HepG2 (cell line): ENCODE measurements around the gene CYP19A1. TPM values are rescaled to one million over a fixed set of nuclear protein-coding genes. Genes with fewer than 3 reads are reported as not detected.

ENCODE experiments used
- ATAC-seq: fragments of 200-7000 bp; cut with Tn5 transposase; 3 replicates; pipeline ENCODE4 v1.9.1; 2020; ENCODE audit warnings: mild to moderate bottlenecking, moderate library complexity
- BruUV-seq: library from RNA; stranded (reverse); fragments of 400-500 nt; replicated peaks from 2 replicates; lab custom pipeline; 2021; lab: Mats Ljungman, UMichigan
- CTCF ChIA-PET: fragments of 300-600 bp; formaldehyde crosslinking; extraction: SDS; loops from one replicate; lab custom pipeline; 2021; ENCODE audit warnings: low total read pairs, inconsistent platforms, low intra/inter-chr PET ratio; lab: Yijun Ruan, JAX
- POLR2A ChIA-PET: fragments of 350-600 bp; sonication (Branson Sonifier 250); formaldehyde crosslinking; loops from one replicate; lab custom pipeline; 2020; ENCODE audit warnings: antibody characterized with exemption, inconsistent platforms; lab: Yijun Ruan, JAX
- DNase-seq: peaks from one replicate; pipeline ENCODE4 v3.0.0-alpha.2; 2015; ENCODE audit warnings: low spot score
- FAIRE-seq: peaks from 3 replicates; lab custom pipeline; 2011; peaks lifted over from hg19 to GRCh38; lab: Jason Lieb, UNC
- H2AFZ ChIP-seq: one replicate; pipeline ENCODE4 v1.6.1; 2011; ENCODE audit warnings: low read length, inconsistent platforms
- H3K27ac ChIP-seq: fragments of 300-600 bp; 3 replicates; pipeline ENCODE4 v1.8.0; 2011; ENCODE audit warnings: mixed run types, mild to moderate bottlenecking, mixed read lengths, low read length, inconsistent platforms; ENCODE audit not compliant: insufficient read depth; ENCODE audit errors: extremely low read length
- H3K27me3 ChIP-seq, 2 experiments: fragments of 200-600 bp in 1 of 2; 2 replicates in 1 of 2; 3 replicates in 1 of 2; pipeline versions ENCODE4 v1.6.0 to v1.8.0; 2011; ENCODE audit warnings: low read length in 2 of 2, mild to moderate bottlenecking in 2 of 2, moderate library complexity in 2 of 2, inconsistent platforms in 1 of 2; ENCODE audit not compliant: insufficient read depth in 2 of 2, control insufficient read depth in 1 of 2
- H3K36me3 ChIP-seq, 2 experiments: fragments of 200-600 bp in 1 of 2; replicated peaks in 1 of 2; 2 replicates in 1 of 2; 3 replicates in 1 of 2; pipeline versions ENCODE4 v1.5.1 to v1.8.0; 2011; ENCODE audit warnings: low read length in 2 of 2, inconsistent platforms in 1 of 2; ENCODE audit not compliant: insufficient read depth in 2 of 2, control insufficient read depth in 1 of 2
- H3K4me1 ChIP-seq: 2 replicates; pipeline ENCODE4 v1.5.1; 2012; ENCODE audit warnings: low read length, inconsistent platforms; ENCODE audit not compliant: insufficient read depth
- H3K4me2 ChIP-seq: 2 replicates; pipeline ENCODE4 v1.6.0; 2011; ENCODE audit warnings: low read depth, low read length, inconsistent platforms
- H3K4me3 ChIP-seq, 3 experiments: fragments of 200-600 bp in 1 of 3; sonication (generic), shearing (Covaris generic) in 1 of 3; replicated peaks in 1 of 3; 2 replicates each; pipeline ENCODE4 v1.5.1; 2011 to 2016; ENCODE audit warnings: low read length in 3 of 3, inconsistent platforms in 2 of 3, low read depth in 2 of 3, mild to moderate bottlenecking in 2 of 3, control low read depth in 1 of 3, mixed read lengths in 1 of 3; ENCODE audit not compliant: insufficient read depth in 1 of 3
- H3K79me2 ChIP-seq: one replicate; pipeline ENCODE4 v1.6.1; 2011; ENCODE audit warnings: low read length, inconsistent platforms; ENCODE audit not compliant: insufficient read depth
- H3K9ac ChIP-seq: 2 replicates; pipeline ENCODE4 v1.6.0; 2011; ENCODE audit warnings: mild to moderate bottlenecking, low read depth, low read length, inconsistent platforms; ENCODE audit not compliant: insufficient read depth
- H3K9me3 ChIP-seq: 2 replicates; pipeline ENCODE4 v1.5.1; 2012; ENCODE audit warnings: mild to moderate bottlenecking, low read length
- H4K20me1 ChIP-seq: 2 replicates; pipeline ENCODE4 v1.6.0; 2011; ENCODE audit warnings: inconsistent platforms, mild to moderate bottlenecking, low read length, moderate library complexity; ENCODE audit not compliant: insufficient read depth
- MAFK ChIP-seq, 2 experiments: IDR thresholded peaks in 1 of 2; conservative IDR thresholded peaks in 1 of 2; 2 replicates each; pipeline ENCODE4 v1.6.1; 2011; ENCODE audit warnings: improper control_type of control experiment in 2 of 2, low read length in 2 of 2
- SAP130 ChIP-seq: IDR thresholded peaks from 2 replicates; pipeline ENCODE4 v1.6.1; 2016; ENCODE audit warnings: low read depth
- SMYD3 ChIP-seq: sonication (generic); formaldehyde crosslinking; IDR thresholded peaks from 2 replicates; pipeline ENCODE4 v1.8.1; 2023; ENCODE audit warnings: mild to moderate bottlenecking, missing genetic modification reagents
- WGBS: methylation state at CpG from one replicate; pipeline ENCODE4 v1.1.6; 2017; ENCODE audit warnings: low lambda C conversion rate; 5-methylcytosine and 5-hydroxymethylcytosine counted together
- in situ Hi-C: cut with HindIII; loops from 2 replicates; pipeline ENCODE4 v1.10.0; 2017; ENCODE audit warnings: low pct_unique_long_range_greater_than_20kb; ENCODE audit not compliant: extremely low pct_ligation_motif_present
- intact Hi-C: fragments of 100-400 bp; cut with micrococcal nuclease; formaldehyde crosslinking; loops from one replicate; pipeline ENCODE4 v1.10.0; 2022; ENCODE audit not compliant: unreplicated experiment
- polyA plus RNA-seq, 8 experiments: library from polyadenylated mRNA; depleted of rRNA in 3 of 8; stranded (reverse) in 7 of 8; unstranded in 1 of 8; fragments of >200 nt; fragmentation: Illumina TruSeq in 4 of 8; extraction: Trizol in 4 of 8; gene quantifications; 2 replicates each; pipeline versions ENCODE4 v1.2.1 to v1.2.3, GENCODE V29; 2011 to 2016; ENCODE audit warnings: low read depth in 4 of 8, missing spikeins in 1 of 8, mixed read lengths in 1 of 8; ENCODE audit not compliant: insufficient read depth in 1 of 8
- total RNA-seq, 5 experiments: library from RNA; depleted of rRNA; stranded (reverse); fragments of >200 nt; fragmentation: Illumina TruSeq; extraction: Trizol; gene quantifications; 2 replicates each; pipeline ENCODE4 v1.2.3, GENCODE V29; 2016; ENCODE audit warnings: low read depth in 1 of 5

The CYP19A1 gene
- total and polyA plus RNA-seq, 2 of the 13 experiments (the other 11 are each of a cell fraction or from before 2014, with no cell fraction given), result 10.9 to 23.0 TPM

DNA sequence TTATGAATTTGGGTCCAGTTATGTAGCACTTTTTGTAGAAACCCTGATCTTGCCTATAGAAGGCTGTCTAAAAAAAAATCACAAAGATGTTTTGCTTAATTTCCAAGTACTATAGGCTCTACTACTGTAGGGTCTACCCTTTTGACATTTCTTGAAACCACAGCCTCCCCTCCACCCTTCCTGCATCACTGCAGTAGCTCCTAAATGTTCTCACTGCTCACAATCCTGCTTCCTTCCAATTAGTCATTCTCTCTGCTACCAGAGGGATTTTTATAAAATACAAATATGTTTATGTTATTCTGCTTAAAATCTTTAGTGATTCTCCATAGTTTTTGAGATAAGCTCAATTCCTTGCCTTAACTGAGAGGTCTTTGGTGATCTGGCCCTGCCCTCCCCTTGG lies 114.0 kb downstream of the CYP19A1 start:
- ATAC-seq (no peak), DNase-seq (no peak), FAIRE-seq (no peak)
- TF ChIP-seq SMYD3 (CRISPR knock-in tag), result no peak
- no peak overlapping the region for H3K27ac ChIP-seq
- H3K79me2 ChIP-seq, result no peaks in the 10 kb centered on the region
- no TSS peak for BruUV-seq
- peaks cover 8% of the 10 kb centered on the region for H3K4me1 ChIP-seq
- intact Hi-C loops, result no loop called here
- no peak overlapping the region for H2AFZ ChIP-seq
- POLR2A ChIA-PET, result no interaction called here
- H3K27me3 ChIP-seq, result no peaks in the 10 kb centered on the region
- H3K4me2 ChIP-seq, result no peak overlapping the region
- H4K20me1 ChIP-seq, result 0 out of 2 replicates have a peak, but pooled peaks cover 5% of the 10 kb centered on the region
- peaks cover 0 to 9% of the 10 kb centered on the region in 2 experiments; a peak in 2 of 5 replicates for H3K36me3 ChIP-seq
- H3K4me3 ChIP-seq, result no peak overlapping the region
- no peaks in the 10 kb centered on the region for H3K9me3 ChIP-seq
- no peak overlapping the region for H3K9ac ChIP-seq
- CTCF ChIA-PET, result no interaction called here
- in situ Hi-C loops, result no loop called here

DNA sequence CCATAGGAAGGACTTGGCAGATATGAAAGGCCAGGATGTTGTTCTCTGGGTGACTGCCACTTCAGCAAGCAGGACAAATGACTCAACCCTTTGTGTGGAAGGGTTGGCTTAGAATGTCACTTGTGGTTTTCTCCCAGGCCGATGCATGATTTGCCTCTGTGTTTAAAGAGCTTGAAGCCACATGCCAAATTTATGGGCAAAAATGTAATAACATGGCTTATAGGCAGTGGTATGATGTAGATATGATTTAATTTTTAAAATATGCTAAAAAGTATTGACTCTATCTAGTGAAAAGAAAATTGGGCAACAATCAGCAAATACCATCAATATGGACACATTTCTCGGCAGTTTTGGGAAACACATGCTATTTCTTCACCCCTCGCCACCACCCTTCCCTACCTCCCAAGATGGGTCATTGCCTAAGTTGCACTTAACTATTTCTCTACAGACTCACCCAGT lies 114.6 kb downstream of the CYP19A1 start:
- FAIRE-seq, result no peak
- Histone ChIP-seq H3K9me3 (no peaks in the 10 kb centered on the region), H4K20me1 (0 out of 2 replicates have a peak, but pooled peaks cover 5% of the 10 kb centered on the region), H3K27ac (no peak overlapping the region), H3K9ac (no peak overlapping the region), H3K27me3 (no peaks in the 10 kb centered on the region), H3K4me2 (no peak overlapping the region), H3K4me3 (no peak overlapping the region), H3K79me2 (no peaks in the 10 kb centered on the region), H3K4me1 (peaks cover 8% of the 10 kb centered on the region), H3K36me3 (peaks cover 0 to 9% of the 10 kb centered on the region in 2 experiments; a peak in 2 of 5 replicates), H2AFZ (no peak overlapping the region)
- BruUV-seq, result no TSS peak
- 93% methylated on average over 3 of the region's 3 CpGs for WGBS
- in situ Hi-C loops, result no loop called here
- ChIA-PET POLR2A (no interaction called here), CTCF (no interaction called here)
- no peak for ATAC-seq
- DNase-seq, result no peak
- intact Hi-C loops, result no loop called here
- TF ChIP-seq MAFK (conservative IDR thresholded peaks at IDR 0.05 in 1 of 2, IDR thresholded peaks at IDR 0.05 in 1 of 2; ENCODE audit: low read length in 2 of 2) (peak in 1 of 2 experiments; percentile 27; a peak in 1 of 4 replicates), SAP130 (CRISPR knock-in tag) (no peak)
